Neuronal stem cell (in vitro differentiated cells): Measurements from ENCODE around the gene TWSG1.
"Not testable (repeated sequence)": the region's sequence is repeated elsewhere in the genome, so short reads cannot be mapped to it uniquely, and the experiment has no call there.

ENCODE experiments used
- DNase-seq: peaks from one replicate; pipeline ENCODE4 v3.0.0-alpha.2; 2013; ENCODE audit warnings: low spot score
- H2AFZ ChIP-seq: one replicate; pipeline ENCODE4 v1.6.1; 2013; ENCODE audit warnings: mild to moderate bottlenecking, low read length, inconsistent platforms
- H2AK5ac ChIP-seq: 2 replicates; pipeline ENCODE4 v1.6.1; 2013; ENCODE audit warnings: low read depth, mild to moderate bottlenecking, inconsistent platforms, low read length, moderate library complexity, mixed read lengths
- H2BK120ac ChIP-seq: 2 replicates; pipeline ENCODE4 v1.6.1; 2013; ENCODE audit warnings: low read depth, mild to moderate bottlenecking, inconsistent platforms, low read length, moderate library complexity, mixed read lengths
- H2BK12ac ChIP-seq: one replicate; pipeline ENCODE4 v1.6.1; 2013; ENCODE audit warnings: low read length, inconsistent platforms
- H2BK15ac ChIP-seq: 2 replicates; pipeline ENCODE4 v1.6.1; 2013; ENCODE audit warnings: mild to moderate bottlenecking, low read length, inconsistent platforms, mixed read lengths
- H2BK5ac ChIP-seq: one replicate; pipeline ENCODE4 v1.6.1; 2013; ENCODE audit warnings: inconsistent platforms, mild to moderate bottlenecking, low read length, moderate library complexity
- H3K14ac ChIP-seq: one replicate; pipeline ENCODE4 v1.6.1; 2013; ENCODE audit warnings: low read length, inconsistent platforms
- H3K18ac ChIP-seq: 2 replicates; pipeline ENCODE4 v1.6.1; 2013; ENCODE audit warnings: low read length, inconsistent platforms
- H3K23ac ChIP-seq: 2 replicates; pipeline ENCODE4 v1.6.1; 2013; ENCODE audit warnings: low read depth, mild to moderate bottlenecking, mixed read lengths, low read length, inconsistent platforms; ENCODE audit not compliant: poor library complexity
- H3K27ac ChIP-seq: replicated peaks from 3 replicates; pipeline ENCODE4 v1.5.1; 2013; ENCODE audit warnings: low read length, inconsistent platforms
- H3K27me3 ChIP-seq, 3 experiments: 2 replicates each; pipeline ENCODE4 v1.6.1; 2013; ENCODE audit warnings: low read length in 3 of 3, mild to moderate bottlenecking in 2 of 3, inconsistent platforms in 1 of 3, low read depth in 1 of 3, mixed read lengths in 1 of 3, moderate library complexity in 1 of 3; ENCODE audit not compliant: control insufficient read depth in 3 of 3, insufficient read depth in 3 of 3
- H3K36me3 ChIP-seq, 2 donors: replicated peaks in 1 of 2; 2 replicates each; pipeline ENCODE4 v1.6.1; 2013; ENCODE audit warnings: low read length in 2 of 2; ENCODE audit not compliant: control insufficient read depth in 2 of 2, insufficient read depth in 2 of 2
- H3K4ac ChIP-seq: 2 replicates; pipeline ENCODE4 v1.6.1; 2013; ENCODE audit warnings: inconsistent platforms, mild to moderate bottlenecking, low read length, moderate library complexity
- H3K4me1 ChIP-seq, 2 donors: 1 replicate in 1 of 2; 2 replicates in 1 of 2; pipeline ENCODE4 v1.6.1; 2013; ENCODE audit warnings: low read length in 2 of 2, low read depth in 1 of 2; ENCODE audit not compliant: control insufficient read depth in 2 of 2, insufficient read depth in 1 of 2
- H3K4me2 ChIP-seq: one replicate; pipeline ENCODE4 v1.6.1; 2013; ENCODE audit warnings: mild to moderate bottlenecking, low read length, inconsistent platforms; ENCODE audit not compliant: insufficient read depth, poor library complexity, severe bottlenecking
- H3K4me3 ChIP-seq, 2 donors: 2 replicates each; pipeline ENCODE4 v1.5.1; 2013; ENCODE audit warnings: low read length in 2 of 2, mild to moderate bottlenecking in 2 of 2, inconsistent platforms in 1 of 2, moderate library complexity in 1 of 2
- H3K79me1 ChIP-seq: one replicate; pipeline ENCODE4 v1.6.1; 2013; ENCODE audit warnings: low read depth, mild to moderate bottlenecking, inconsistent platforms, low read length, moderate library complexity
- H3K9ac ChIP-seq: one replicate; pipeline ENCODE4 v1.6.1; 2013; ENCODE audit warnings: mild to moderate bottlenecking, low read depth, low read length, inconsistent platforms; ENCODE audit not compliant: poor library complexity
- H3K9me3 ChIP-seq, 2 donors: replicated peaks in 1 of 2; 2 replicates each; pipeline versions ENCODE3 to v1.6.1; 2013; ENCODE audit warnings: low read length in 2 of 2, mild to moderate bottlenecking in 2 of 2, inconsistent platforms in 1 of 2, low read depth in 1 of 2, mixed read lengths in 1 of 2, moderate library complexity in 1 of 2; ENCODE audit not compliant: control insufficient read depth in 2 of 2, insufficient read depth in 1 of 2
- H4K8ac ChIP-seq: one replicate; pipeline ENCODE4 v1.6.1; 2013; ENCODE audit warnings: low read depth, mild to moderate bottlenecking, inconsistent platforms, low read length, moderate library complexity
- H4K91ac ChIP-seq: one replicate; pipeline ENCODE4 v1.6.1; 2013; ENCODE audit warnings: low read length, low read depth, mild to moderate bottlenecking, inconsistent platforms; ENCODE audit not compliant: poor library complexity
- WGBS, 2 donors: extraction: QIAGEN DNeasy Blood & Tissue Kit; methylation state at CpG; one replicate each; pipeline ENCODE4 v1.1.7; 2013; ENCODE audit warnings: missing lambda C conversion rate in 2 of 2, mixed read lengths in 1 of 2; ENCODE audit not compliant: insufficient read length in 2 of 2, insufficient replicate concordance in 1 of 2; ENCODE audit errors: extremely low coverage in 2 of 2; 5-methylcytosine and 5-hydroxymethylcytosine counted together

The TWSG1 gene

GRCh38 chr18:9429662-9429993, 95.1 kb downstream of the TWSG1 start:
- no peak overlapping the region for H4K8ac ChIP-seq
- no peak for DNase-seq
- no peak overlapping the region for H2BK15ac ChIP-seq
- no peak overlapping the region for H3K9ac ChIP-seq
- peaks cover 0 to 3% of the 10 kb centered on the region in 2 donors for H3K9me3 ChIP-seq
- no peak overlapping the region for H3K4me3 ChIP-seq
- peaks cover 3 to 11% of the 10 kb centered on the region in 2 donors for H3K4me1 ChIP-seq
- no peak overlapping the region for H2BK5ac ChIP-seq
- no peak overlapping the region for H4K91ac ChIP-seq
- H3K36me3 ChIP-seq = peaks cover 0 to 1% of the 10 kb centered on the region in 2 donors
- no peak overlapping the region for H3K4me2 ChIP-seq
- no peak overlapping the region for H3K27ac ChIP-seq
- no peaks in the 10 kb centered on the region for H3K79me1 ChIP-seq
- H2AK5ac ChIP-seq = no peak overlapping the region
- no peak overlapping the region for H3K14ac ChIP-seq
- no peak overlapping the region for H2BK120ac ChIP-seq
- no peak overlapping the region for H3K4ac ChIP-seq
- H3K18ac ChIP-seq = no peak overlapping the region
- no peaks in the 10 kb centered on the region for H3K27me3 ChIP-seq
- no peak overlapping the region for H2BK12ac ChIP-seq
- H2AFZ ChIP-seq = no peak overlapping the region
- WGBS, 2 donors = no CpG with 5 or more reads among the region's 3 CpGs
- H3K23ac ChIP-seq = no peak overlapping the region

- H3K4me1 ChIP-seq = peaks cover 3 to 16% of the 10 kb centered on the region in 2 donors
- not testable (repeated sequence) for H3K4ac ChIP-seq, H3K36me3 ChIP-seq, H3K23ac ChIP-seq, H3K4me2 ChIP-seq, H3K4me3 ChIP-seq, DNase-seq, H2BK120ac ChIP-seq, H3K27me3 ChIP-seq, H3K9ac ChIP-seq, H2AK5ac ChIP-seq, H3K14ac ChIP-seq, H3K9me3 ChIP-seq, H3K27ac ChIP-seq, H2AFZ ChIP-seq, H2BK12ac ChIP-seq, H4K8ac ChIP-seq, H3K79me1 ChIP-seq, H2BK15ac ChIP-seq, H3K18ac ChIP-seq, H2BK5ac ChIP-seq, H4K91ac ChIP-seq
- WGBS, 2 donors = no CpG with 5 or more reads among the region's 22 CpGs
Measured at GRCh38 chr18:9430315-9430714, 95.7 kb downstream of the TWSG1 start.

- Histone ChIP-seq H4K8ac (no peak overlapping the region), H3K18ac (no peak overlapping the region), H3K27ac (no peak overlapping the region), H3K4ac (no peak overlapping the region), H3K9me3 (peaks cover 0 to 3% of the 10 kb centered on the region in 2 donors), H3K36me3 (peaks cover 0 to 1% of the 10 kb centered on the region in 2 donors), H3K14ac (no peak overlapping the region), H2BK5ac (no peak overlapping the region), H3K27me3 (no peaks in the 10 kb centered on the region), H3K4me1 (peaks cover 5 to 17% of the 10 kb centered on the region in 2 donors), H3K9ac (no peak overlapping the region), H2BK15ac (no peak overlapping the region), H2BK120ac (no peak overlapping the region), H2AFZ (no peak overlapping the region), H2BK12ac (no peak overlapping the region), H2AK5ac (no peak overlapping the region), H3K23ac (no peak overlapping the region), H4K91ac (no peak overlapping the region), H3K4me3 (no peak overlapping the region), H3K79me1 (no peaks in the 10 kb centered on the region), H3K4me2 (no peak overlapping the region)
- no peak for DNase-seq
- WGBS, 2 donors = no CpG with 5 or more reads among the region's 6 CpGs
Measured at GRCh38 chr18:9431296-9431695, 96.7 kb downstream of the TWSG1 start.

- H4K8ac ChIP-seq, H3K4me2 ChIP-seq, DNase-seq, H3K9ac ChIP-seq, H2BK15ac ChIP-seq, H3K9me3 ChIP-seq, H3K27me3 ChIP-seq, H3K14ac ChIP-seq, H2BK5ac ChIP-seq, H2AK5ac ChIP-seq, H2BK120ac ChIP-seq, H3K4me3 ChIP-seq, H3K79me1 ChIP-seq, H3K4ac ChIP-seq, H3K23ac ChIP-seq, H4K91ac ChIP-seq, H3K36me3 ChIP-seq: not testable (repeated sequence)
- Histone ChIP-seq H3K4me1 (peaks cover 11 to 17% of the 10 kb centered on the region in 2 donors), H2AFZ (peak overlapping the region; percentile 92), H2BK12ac (peak overlapping the region; percentile 1), H3K27ac (peak overlapping the region; percentile 99), H3K18ac (peak overlapping the region; percentile 86)
- WGBS, 2 donors = no CpG with 5 or more reads among the region's 10 CpGs
Measured at GRCh38 chr18:9433122-9433521, 98.5 kb downstream of the TWSG1 start.
